ENCODE data around the gene AUH. TPM values are rescaled to one million over a fixed set of nuclear protein-coding genes. Genes with fewer than 3 reads are reported as not detected.

The AUH gene
- total RNA-seq, 1 experiment from 2014 or later = 29.0 TPM

GRCh38 chr9:91174772-91175171 lies 186.9 kb downstream of the AUH start:
- H3K4me2 ChIP-seq (ENCODE audit: low read length) = no peak overlapping the region
- intact Hi-C loops (cut with micrococcal nuclease) = no loop called here
- no peaks in the 10 kb centered on the region for H3K36me3 ChIP-seq (ENCODE audit: control insufficient read depth in 1 of 2, insufficient read depth in 2 of 2, low read length in 2 of 2)
- no TSS peak for BruUV-seq (replicated peaks)
- H3K27ac ChIP-seq (ENCODE audit: low read depth, low read length) = no peak overlapping the region
- H3K27me3 ChIP-seq (ENCODE audit: insufficient read depth, low read length) = no peaks in the 10 kb centered on the region
- ATAC-seq (no peak), DNase-seq (ENCODE audit: low read depth, low spot score) (no peak)
- no peak for TF ChIP-seq POLR2AphosphoS5 (IDR thresholded peaks at IDR 0.05; ENCODE audit: low read depth, low read length)
- TF ChIP-seq EZH2phosphoT487 (IDR thresholded peaks at IDR 0.05; ENCODE audit: borderline replicate concordance) = no peak
- TF ChIP-seq POLR2A (IDR thresholded peaks at IDR 0.05; ENCODE audit: borderline replicate concordance, extremely low read depth, insufficient read depth, insufficient read length) = no peak
- TF ChIP-seq SRF (IDR thresholded peaks at IDR 0.05; ENCODE audit: low read depth) = no peak
- no peak for TF ChIP-seq CBX3 (IDR thresholded peaks at IDR 0.05; ENCODE audit: low read depth)
- TF ChIP-seq EZH2 (IDR thresholded peaks at IDR 0.05) = no peak
- TF ChIP-seq, protein P1, sequence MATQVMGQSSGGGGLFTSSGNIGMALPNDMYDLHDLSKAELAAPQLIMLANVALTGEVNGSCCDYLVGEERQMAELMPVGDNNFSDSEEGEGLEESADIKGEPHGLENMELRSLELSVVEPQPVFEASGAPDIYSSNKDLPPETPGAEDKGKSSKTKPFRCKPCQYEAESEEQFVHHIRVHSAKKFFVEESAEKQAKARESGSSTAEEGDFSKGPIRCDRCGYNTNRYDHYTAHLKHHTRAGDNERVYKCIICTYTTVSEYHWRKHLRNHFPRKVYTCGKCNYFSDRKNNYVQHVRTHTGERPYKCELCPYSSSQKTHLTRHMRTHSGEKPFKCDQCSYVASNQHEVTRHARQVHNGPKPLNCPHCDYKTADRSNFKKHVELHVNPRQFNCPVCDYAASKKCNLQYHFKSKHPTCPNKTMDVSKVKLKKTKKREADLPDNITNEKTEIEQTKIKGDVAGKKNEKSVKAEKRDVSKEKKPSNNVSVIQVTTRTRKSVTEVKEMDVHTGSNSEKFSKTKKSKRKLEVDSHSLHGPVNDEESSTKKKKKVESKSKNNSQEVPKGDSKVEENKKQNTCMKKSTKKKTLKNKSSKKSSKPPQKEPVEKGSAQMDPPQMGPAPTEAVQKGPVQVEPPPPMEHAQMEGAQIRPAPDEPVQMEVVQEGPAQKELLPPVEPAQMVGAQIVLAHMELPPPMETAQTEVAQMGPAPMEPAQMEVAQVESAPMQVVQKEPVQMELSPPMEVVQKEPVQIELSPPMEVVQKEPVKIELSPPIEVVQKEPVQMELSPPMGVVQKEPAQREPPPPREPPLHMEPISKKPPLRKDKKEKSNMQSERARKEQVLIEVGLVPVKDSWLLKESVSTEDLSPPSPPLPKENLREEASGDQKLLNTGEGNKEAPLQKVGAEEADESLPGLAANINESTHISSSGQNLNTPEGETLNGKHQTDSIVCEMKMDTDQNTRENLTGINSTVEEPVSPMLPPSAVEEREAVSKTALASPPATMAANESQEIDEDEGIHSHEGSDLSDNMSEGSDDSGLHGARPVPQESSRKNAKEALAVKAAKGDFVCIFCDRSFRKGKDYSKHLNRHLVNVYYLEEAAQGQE (IDR thresholded peaks at IDR 0.05; ENCODE audit: low read depth) = no peak
- no peak for TF ChIP-seq YY1 (IDR thresholded peaks at IDR 0.05; ENCODE audit: extremely low read depth, insufficient replicate concordance, low read depth, low read length)
- no peak for TF ChIP-seq JUND (IDR thresholded peaks at IDR 0.05)
- no peak for TF ChIP-seq TCF7L2 (IDR thresholded peaks at IDR 0.05; ENCODE audit: borderline replicate concordance, extremely low read depth, insufficient read depth, insufficient read length)
- TF ChIP-seq FOSL1 (IDR thresholded peaks at IDR 0.05; ENCODE audit: low read depth) = no peak
- TF ChIP-seq SP1 (IDR thresholded peaks at IDR 0.05; ENCODE audit: low read depth) = no peak
- TF ChIP-seq SIN3A (IDR thresholded peaks at IDR 0.05; ENCODE audit: low read depth) = no peak
- TF ChIP-seq, protein P2, sequence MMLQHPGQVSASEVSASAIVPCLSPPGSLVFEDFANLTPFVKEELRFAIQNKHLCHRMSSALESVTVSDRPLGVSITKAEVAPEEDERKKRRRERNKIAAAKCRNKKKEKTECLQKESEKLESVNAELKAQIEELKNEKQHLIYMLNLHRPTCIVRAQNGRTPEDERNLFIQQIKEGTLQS (IDR thresholded peaks at IDR 0.05) = no peak
- TF ChIP-seq RAD21 (IDR thresholded peaks at IDR 0.05; ENCODE audit: low read depth) = no peak
- TF ChIP-seq, protein P3, sequence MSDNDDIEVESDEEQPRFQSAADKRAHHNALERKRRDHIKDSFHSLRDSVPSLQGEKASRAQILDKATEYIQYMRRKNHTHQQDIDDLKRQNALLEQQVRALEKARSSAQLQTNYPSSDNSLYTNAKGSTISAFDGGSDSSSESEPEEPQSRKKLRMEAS (IDR thresholded peaks at IDR 0.05) = no peak
- no peak for TF ChIP-seq CTCF (IDR thresholded peaks at IDR 0.05 in 2 of 3, conservative IDR thresholded peaks at IDR 0.05 in 1 of 3; ENCODE audit: borderline replicate concordance in 1 of 3, insufficient read depth in 1 of 3, low read depth in 2 of 3, low read length in 2 of 3)
- ChIA-PET POLR2A (no interaction called here), CTCF (no interaction called here), RAD21 (ENCODE audit: low non-redundant PET in 1 of 2, low total read pairs in 2 of 2, uncharacterized antibody in 2 of 2, unreplicated experiment in 2 of 2) (interaction anchor here in 1 of 2 experiments (1.1 kb wide), 1 partner anchor 10 kb away, joined by 4 read pairs; no protein-coding TSS in a partner anchor)
- H3K4me1 ChIP-seq (ENCODE audit: control insufficient read depth in 1 of 2, insufficient read depth in 2 of 2, low read length in 2 of 2) = peaks cover 9 to 21% of the 10 kb centered on the region in 2 experiments
- H3K9ac ChIP-seq (ENCODE audit: low read length) = no peak overlapping the region
- no peaks in the 10 kb centered on the region for H3K9me2 ChIP-seq (ENCODE audit: insufficient read depth)
- H4K20me1 ChIP-seq (ENCODE audit: insufficient read depth) = no peaks in the 10 kb centered on the region
- no peaks in the 10 kb centered on the region for H3K79me2 ChIP-seq (ENCODE audit: insufficient read depth, low read length)
- no peak overlapping the region for H3K4me3 ChIP-seq (replicated peaks in 1 of 2; ENCODE audit: low read depth in 1 of 2, low read length in 2 of 2)
- H3K9me3 ChIP-seq (ENCODE audit: control insufficient read depth in 1 of 2, insufficient read depth in 1 of 2, low read depth in 1 of 2, low read length in 2 of 2) = no peaks in the 10 kb centered on the region; a peak in 1 of 4 replicates
- no peak overlapping the region for H2AFZ ChIP-seq (ENCODE audit: low read depth, low read length, poor library complexity, severe bottlenecking)

Measured in HCT116 (cell line).